ENCODE data around the gene HSPA9.

DNA sequence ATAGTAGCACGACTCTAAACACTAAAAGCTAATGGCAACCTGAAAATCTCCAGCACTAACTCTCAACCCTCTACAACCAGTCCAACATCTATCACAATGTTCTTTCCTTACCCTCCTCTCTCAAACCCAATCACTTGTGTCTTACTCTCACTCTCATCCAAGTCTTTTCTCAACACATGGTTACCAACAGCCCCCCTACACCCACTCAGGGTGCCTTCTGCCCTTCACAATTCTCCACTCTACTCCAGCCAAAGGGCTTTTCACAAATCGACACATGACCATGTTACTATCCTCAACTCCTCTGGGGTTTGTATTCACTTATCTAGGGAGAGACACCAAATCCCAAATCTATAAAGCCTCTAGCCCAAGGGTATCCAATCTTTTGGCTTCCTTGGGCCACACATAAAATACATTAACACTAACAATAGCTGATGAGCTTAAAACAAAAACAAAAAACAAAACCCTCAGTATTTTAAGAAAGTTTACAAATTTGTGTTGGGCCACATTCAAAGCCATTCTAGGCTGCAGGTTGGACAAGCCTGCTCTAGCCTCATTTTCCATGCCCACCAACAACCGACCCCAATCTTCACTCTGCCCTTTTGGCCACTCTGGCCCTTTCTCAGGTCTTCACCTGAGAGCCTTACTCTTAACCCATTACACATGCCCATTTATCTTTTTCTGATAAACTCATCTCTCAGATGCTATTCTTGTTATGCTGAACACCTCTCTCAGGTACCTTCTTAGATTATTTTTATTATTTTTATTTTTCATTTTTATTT is 11.7 kb downstream of the HSPA9 start:
- TF ChIP-seq, protein P1, sequence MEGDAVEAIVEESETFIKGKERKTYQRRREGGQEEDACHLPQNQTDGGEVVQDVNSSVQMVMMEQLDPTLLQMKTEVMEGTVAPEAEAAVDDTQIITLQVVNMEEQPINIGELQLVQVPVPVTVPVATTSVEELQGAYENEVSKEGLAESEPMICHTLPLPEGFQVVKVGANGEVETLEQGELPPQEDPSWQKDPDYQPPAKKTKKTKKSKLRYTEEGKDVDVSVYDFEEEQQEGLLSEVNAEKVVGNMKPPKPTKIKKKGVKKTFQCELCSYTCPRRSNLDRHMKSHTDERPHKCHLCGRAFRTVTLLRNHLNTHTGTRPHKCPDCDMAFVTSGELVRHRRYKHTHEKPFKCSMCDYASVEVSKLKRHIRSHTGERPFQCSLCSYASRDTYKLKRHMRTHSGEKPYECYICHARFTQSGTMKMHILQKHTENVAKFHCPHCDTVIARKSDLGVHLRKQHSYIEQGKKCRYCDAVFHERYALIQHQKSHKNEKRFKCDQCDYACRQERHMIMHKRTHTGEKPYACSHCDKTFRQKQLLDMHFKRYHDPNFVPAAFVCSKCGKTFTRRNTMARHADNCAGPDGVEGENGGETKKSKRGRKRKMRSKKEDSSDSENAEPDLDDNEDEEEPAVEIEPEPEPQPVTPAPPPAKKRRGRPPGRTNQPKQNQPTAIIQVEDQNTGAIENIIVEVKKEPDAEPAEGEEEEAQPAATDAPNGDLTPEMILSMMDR (IDR thresholded peaks at IDR 0.05; ENCODE audit: low read depth, low read length), result no peak
- no peak for TF ChIP-seq POLR2A (IDR thresholded peaks at IDR 0.05; ENCODE audit: extremely low read depth, insufficient read length)
- no peak for TF ChIP-seq MYC (IDR thresholded peaks at IDR 0.05; ENCODE audit: low read depth, low read length)
- TF ChIP-seq, protein P2, sequence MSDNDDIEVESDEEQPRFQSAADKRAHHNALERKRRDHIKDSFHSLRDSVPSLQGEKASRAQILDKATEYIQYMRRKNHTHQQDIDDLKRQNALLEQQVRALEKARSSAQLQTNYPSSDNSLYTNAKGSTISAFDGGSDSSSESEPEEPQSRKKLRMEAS (IDR thresholded peaks at IDR 0.05; ENCODE audit: low read depth, low read length), result no peak
